GM12878 (cell line): ENCODE data around the gene TRIM63. TPM values are rescaled to one million over a fixed set of nuclear protein-coding genes. Genes with fewer than 3 reads are reported as not detected.

Experiments
- ATAC-seq: fragments of 200-7000 bp; cut with Tn5 transposase; 3 replicates; pipeline ENCODE4 v1.9.1; 2020; ENCODE audit warnings: mild to moderate bottlenecking, moderate library complexity
- BruUV-seq: library from RNA; stranded (reverse); fragments of 400-500 nt; replicated peaks from 2 replicates; lab custom pipeline; 2021; lab: Mats Ljungman, UMichigan
- CTCF ChIA-PET: fragments of 300-600 bp; sonication (Branson Sonifier 250); formaldehyde crosslinking; extraction: SDS; loops from one replicate; lab custom pipeline; 2021; ENCODE audit warnings: inconsistent platforms; lab: Yijun Ruan, JAX
- POLR2A ChIA-PET: fragments of 350-600 bp; formaldehyde crosslinking; extraction: SDS; loops from one replicate; lab custom pipeline; 2021; ENCODE audit warnings: inconsistent platforms; lab: Charles Lee
- RAD21 ChIA-PET: fragments of 300-600 bp; sonication (Branson Sonifier 250); formaldehyde crosslinking; loops from one replicate; lab custom pipeline; 2023; ENCODE audit warnings: antibody characterized with exemption; ENCODE audit not compliant: unreplicated experiment; lab: Charles Lee
- SMC1A ChIA-PET: fragments of 300-600 bp; sonication (Branson Sonifier 250); formaldehyde crosslinking; loops from one replicate; lab custom pipeline; 2023; ENCODE audit not compliant: unreplicated experiment, uncharacterized antibody; lab: Charles Lee
- DNase-seq: peaks from one replicate; pipeline ENCODE4 v3.0.0-alpha.2; 2011; ENCODE audit warnings: low read depth, low spot score
- FAIRE-seq: peaks from 3 replicates; lab custom pipeline; 2011; peaks lifted over from hg19 to GRCh38; lab: Jason Lieb, UNC
- H2AFZ ChIP-seq: 2 replicates; pipeline ENCODE4 v1.6.0; 2011; ENCODE audit warnings: low read depth, low read length, control low read depth; ENCODE audit not compliant: control insufficient read depth
- H3K27ac ChIP-seq: 2 replicates; pipeline ENCODE4 v1.5.1; 2011; ENCODE audit warnings: control low read depth; ENCODE audit not compliant: control insufficient read depth, insufficient read depth
- H3K27me3 ChIP-seq, 2 experiments: replicated peaks in 1 of 2; 2 replicates each; pipeline versions ENCODE4 v1.6.0 to v1.6.1; 2011; ENCODE audit warnings: low read length in 1 of 2; ENCODE audit not compliant: control insufficient read depth in 2 of 2, insufficient read depth in 2 of 2
- H3K36me3 ChIP-seq, 2 experiments: 2 replicates each; pipeline ENCODE4 v1.5.1; 2011; ENCODE audit warnings: low read length in 1 of 2; ENCODE audit not compliant: control insufficient read depth in 2 of 2, insufficient read depth in 2 of 2
- H3K4me1 ChIP-seq: 2 replicates; pipeline ENCODE4 v1.6.1; 2011; ENCODE audit warnings: mild to moderate bottlenecking, low read length, moderate library complexity, mixed read lengths; ENCODE audit not compliant: control insufficient read depth, insufficient read depth
- H3K4me2 ChIP-seq: 2 replicates; pipeline ENCODE4 v1.6.0; 2011; ENCODE audit warnings: control low read depth; ENCODE audit not compliant: control insufficient read depth, insufficient read depth
- H3K4me3 ChIP-seq: fragments of 200-600 bp; sonication (generic); 2 replicates; pipeline ENCODE4 v1.5.1; 2016
- H3K79me2 ChIP-seq: 2 replicates; pipeline ENCODE4 v1.6.0; 2011; ENCODE audit warnings: low read length; ENCODE audit not compliant: control insufficient read depth, insufficient read depth
- H3K9ac ChIP-seq: 2 replicates; pipeline ENCODE4 v1.8.0; 2011; ENCODE audit warnings: low read length, control low read depth, mixed read lengths; ENCODE audit not compliant: control insufficient read depth, insufficient read depth
- H3K9me3 ChIP-seq: replicated peaks from 3 replicates; pipeline ENCODE4 v1.5.1; 2011; ENCODE audit warnings: mild to moderate bottlenecking, low read length; ENCODE audit not compliant: control insufficient read depth, insufficient read depth
- H4K20me1 ChIP-seq: 2 replicates; pipeline ENCODE4 v1.6.0; 2011; ENCODE audit not compliant: control insufficient read depth, insufficient read depth
- CEBPB ChIP-seq, 2 experiments: fragments of 150-350 bp in 1 of 2; IDR thresholded peaks; 2 replicates each; pipeline ENCODE4 v1.6.1; 2012 to 2014; ENCODE audit warnings: low read depth in 2 of 2, low read length in 2 of 2, borderline replicate concordance in 1 of 2, inconsistent platforms in 1 of 2
- GATAD2B ChIP-seq: fragments of 450-650 bp; conservative IDR thresholded peaks from 2 replicates; pipeline ENCODE4 v1.6.1; 2017; ENCODE audit warnings: low read depth, mild to moderate bottlenecking, moderate library complexity
- PAX8 ChIP-seq: fragments of 450-650 bp; IDR thresholded peaks from 2 replicates; pipeline ENCODE4 v1.6.1; 2017; ENCODE audit warnings: mild to moderate bottlenecking, moderate library complexity
- RBBP5 ChIP-seq: fragments of 200-600 bp; sonication (generic); conservative IDR thresholded peaks from 2 replicates; pipeline ENCODE4 v1.6.1; 2016
- SREBF2 ChIP-seq: IDR thresholded peaks from 2 replicates; pipeline ENCODE4 v1.6.1; 2012; ENCODE audit warnings: mild to moderate bottlenecking, low read length
- STAT3 ChIP-seq: IDR thresholded peaks from 2 replicates; pipeline ENCODE4 v1.6.1; 2011; ENCODE audit warnings: low read depth, low read length, improper control_type of control experiment
- YBX1 ChIP-seq: fragments of 450-650 bp; IDR thresholded peaks from 2 replicates; pipeline ENCODE4 v1.6.1; 2016; ENCODE audit warnings: antibody characterized with exemption
- ZBTB40 ChIP-seq: fragments of 450-650 bp; IDR thresholded peaks from 2 replicates; pipeline ENCODE4 v1.6.1; 2016; ENCODE audit warnings: mild to moderate bottlenecking, moderate library complexity, borderline replicate concordance
- ZNF24 ChIP-seq: fragments of 450-650 bp; IDR thresholded peaks from 2 replicates; pipeline ENCODE4 v1.6.1; 2017; ENCODE audit warnings: antibody characterized with exemption, mild to moderate bottlenecking
- ZNF687 ChIP-seq: fragments of 450-650 bp; IDR thresholded peaks from 2 replicates; pipeline ENCODE4 v1.6.1; 2017; ENCODE audit warnings: mild to moderate bottlenecking, moderate library complexity
- WGBS: methylation state at CpG from one replicate; pipeline ENCODE4 v1.1.6; 2016; ENCODE audit warnings: low lambda C conversion rate; ENCODE audit not compliant: insufficient replicate concordance, insufficient coverage; ENCODE audit errors: missing lambda C conversion rate; 5-methylcytosine and 5-hydroxymethylcytosine counted together
- in situ Hi-C: fragments of 300-500 bp; cut with MboI; formaldehyde crosslinking; loops from 9 replicates; pipeline ENCODE4 v1.14.3; 2018; ENCODE audit warnings: mixed read lengths
- intact Hi-C: fragments of 100-400 bp; cut with micrococcal nuclease; formaldehyde crosslinking; loops from one replicate; pipeline ENCODE4 v1.14.2; 2022; ENCODE audit not compliant: unreplicated experiment
- polyA plus RNA-seq, 11 experiments: library from polyadenylated mRNA; depleted of rRNA in 4 of 11; unstranded in 6 of 11; stranded (reverse) in 5 of 11; fragments of >200 nt; fragmentation: Nextera tagmentation in 4 of 11; fragmentation: Illumina TruSeq in 1 of 11; extraction: Ambion mirVana in 4 of 11; extraction: Trizol in 1 of 11; gene quantifications; 1 replicate in 1 of 11; 2 replicates in 10 of 11; pipeline versions ENCODE4 v1.2.1 to v1.2.3, GENCODE V29; 2011 to 2016; ENCODE audit warnings: inconsistent platforms in 2 of 11, missing spikeins in 2 of 11, low read depth in 1 of 11
- total RNA-seq, 4 experiments: library from RNA; depleted of rRNA in 3 of 4; stranded (reverse); fragments of >200 nt in 3 of 4; fragmentation: Illumina TruSeq in 1 of 4; extraction: Trizol in 1 of 4; gene quantifications; 2 replicates each; pipeline versions ENCODE4 v1.2.1 to v1.2.3, GENCODE V29; 2013 to 2021

The TRIM63 gene
- total and polyA plus RNA-seq, 10 of the 15 experiments (the other 5 are each of a cell fraction or from before 2014, with no cell fraction given): not detected

- TF ChIP-seq ZBTB40 (no peak), STAT3 (no peak), CEBPB (IDR thresholded peaks at IDR 0.05; ENCODE audit: borderline replicate concordance in 1 of 2, low read depth in 2 of 2, low read length in 2 of 2) (no peak), ZNF24 (no peak), PAX8 (no peak), YBX1 (no peak), RBBP5 (no peak)
Observed at GRCh38 chr1:26041401-26041800, 26.0 kb downstream of the TRIM63 start (continued).

- H3K79me2 ChIP-seq: no peaks in the 10 kb centered on the region
- no peak overlapping the region for H3K4me2 ChIP-seq
- ATAC-seq (no peak), FAIRE-seq (no peak), DNase-seq (no peak)
- no peak overlapping the region for H2AFZ ChIP-seq
- CTCF ChIA-PET: interaction anchor here (0.6 to 1.5 kb wide), 3 partner anchors 106 to 379 kb away, joined by 3 read pairs; no protein-coding TSS in a partner anchor
- SMC1A ChIA-PET: interaction anchor here (1.0 kb wide), 1 partner anchor 106 kb away, joined by 3 read pairs; no protein-coding TSS in a partner anchor
- H3K27me3 ChIP-seq: peaks cover 0 to 5% of the 10 kb centered on the region in 2 experiments
- H3K36me3 ChIP-seq: no peaks in the 10 kb centered on the region
- RAD21 ChIA-PET: no interaction called here
- H3K9ac ChIP-seq: no peak overlapping the region
- 1% methylated on average over 6 of the region's 6 CpGs for WGBS
- no peak overlapping the region for H3K27ac ChIP-seq
- TF ChIP-seq SREBF2 (no peak), GATAD2B (no peak), CEBPB (IDR thresholded peaks at IDR 0.05; ENCODE audit: borderline replicate concordance in 1 of 2, low read depth in 2 of 2, low read length in 2 of 2) (no peak), ZNF687 (no peak)
- TF ChIP-seq, all 136 proteins: peak for 0
- in situ Hi-C loops: no loop called here
- H3K4me3 ChIP-seq: no peak overlapping the region
- BruUV-seq: no TSS peak
- H3K4me1 ChIP-seq: peaks cover 10% of the 10 kb centered on the region; the same call in 1 of the 2 replicates
- POLR2A ChIA-PET: no interaction called here
- H4K20me1 ChIP-seq: no peaks in the 10 kb centered on the region
- H3K9me3 ChIP-seq: no peaks in the 10 kb centered on the region
- intact Hi-C loops: loop anchor here (5.0 kb wide), 2 partner anchors 68 to 108 kb away; no protein-coding TSS in a partner anchor
Observed at GRCh38 chr1:26038904-26039303, 28.5 kb downstream of the TRIM63 start.
